ENCODE measurements around the gene RPL26. TPM values are rescaled to one million over a fixed set of nuclear protein-coding genes. Genes with fewer than 3 reads are reported as not detected.

The RPL26 gene
- total and polyA plus RNA-seq, 2 donors (not counting 1 experiment from before 2014, with no cell fraction given), result 2,684 to 4,449 TPM

DNA sequence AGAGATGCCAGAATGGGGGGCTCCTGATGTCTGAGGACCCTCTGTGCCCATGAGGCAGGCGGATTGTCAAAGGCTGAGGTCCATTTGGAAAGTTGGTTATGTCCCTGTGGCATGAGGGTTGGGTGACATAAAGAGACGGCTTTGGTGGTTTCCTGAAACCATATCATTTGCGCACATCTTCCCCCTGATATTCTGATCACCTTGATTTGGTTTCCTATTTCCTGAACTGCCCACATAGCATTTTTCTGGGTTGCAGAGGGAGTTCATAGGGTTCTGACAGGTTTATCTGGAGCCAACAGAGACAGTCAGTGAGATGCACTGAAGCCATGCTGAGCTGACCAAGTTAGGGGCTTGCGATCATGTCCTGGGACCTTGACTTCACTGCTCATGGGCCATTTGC, 30.3 kb upstream of the RPL26 start:
- POLR2A ChIA-PET, result no interaction called here
- no peak overlapping the region for H3K9ac ChIP-seq (ENCODE audit: low read length)
- intact Hi-C loops (cut with micrococcal nuclease), result no loop called here

GRCh38 chr17:8412089-8412488, 29.1 kb upstream of the RPL26 start:
- Histone ChIP-seq H3K36me3 (replicated peaks in 1 of 2; ENCODE audit: control extremely low read depth in 1 of 2, control insufficient read depth in 1 of 2, extremely low read depth in 1 of 2, insufficient read depth in 2 of 2, low read length in 1 of 2) (no peaks in the 10 kb centered on the region), H3K27me3 (replicated peaks in 1 of 4; ENCODE audit: control extremely low read depth in 1 of 4, control insufficient read depth in 3 of 4, insufficient read depth in 4 of 4, low read length in 3 of 4) (peaks cover 0 to 12% (median 4%) of the 10 kb centered on the region in 4 experiments), H3K4me3 (ENCODE audit: control extremely low read depth in 1 of 5, extremely low read depth in 1 of 5, insufficient read depth in 1 of 5, low read depth in 2 of 5, low read length in 4 of 5) (no peak overlapping the region), H3K4me2 (replicated peaks; ENCODE audit: low read depth, low read length, poor library complexity, severe bottlenecking) (no peak overlapping the region), H2AFZ (ENCODE audit: insufficient read depth, low read depth, low read length, poor library complexity, severe bottlenecking) (no peak overlapping the region), H3K9ac (ENCODE audit: low read length) (no peak overlapping the region), H3K27ac (ENCODE audit: low read length in 2 of 2) (no peak overlapping the region), H3K4me1 (ENCODE audit: control insufficient read depth in 2 of 2, insufficient read depth in 2 of 2, low read length in 2 of 2) (peaks cover 0 to 5% of the 10 kb centered on the region in 2 donors), H3K79me2 (ENCODE audit: control insufficient read depth, insufficient read depth, low read length) (no peaks in the 10 kb centered on the region), H3K9me3 (ENCODE audit: control extremely low read depth in 1 of 3, control insufficient read depth in 2 of 3, insufficient read depth in 1 of 3, low read length in 2 of 3) (peaks cover 0 to 2% (median 0%) of the 10 kb centered on the region in 3 donors), H4K20me1 (ENCODE audit: control insufficient read depth, insufficient read depth, low read length, poor library complexity, severe bottlenecking) (no peaks in the 10 kb centered on the region)
- ChIA-PET CTCF (interaction anchor here (0.6 to 6.0 kb wide), 8 partner anchors 8 to 371 kb away, joined by 3 to 81 read pairs (median 4); no protein-coding TSS in a partner anchor), POLR2A (no interaction called here)
- 91% methylated on average over 4 of the region's 5 CpGs for WGBS (ENCODE audit: insufficient coverage)
- intact Hi-C loops (cut with micrococcal nuclease), result no loop called here
- Mint-ChIP-seq H3K27me3 (peaks cover 30% of the 10 kb centered on the region), H3K9me3 (ENCODE audit: insufficient read depth) (no peaks in the 10 kb centered on the region), H3K27ac (no peak overlapping the region), H3K4me3 (no peak overlapping the region), H3K4me1 (peaks cover 4% of the 10 kb centered on the region)
- ATAC-seq (ENCODE audit: low read depth), result no peak
- DNase-seq, result no peak
- TF ChIP-seq, protein P1, sequence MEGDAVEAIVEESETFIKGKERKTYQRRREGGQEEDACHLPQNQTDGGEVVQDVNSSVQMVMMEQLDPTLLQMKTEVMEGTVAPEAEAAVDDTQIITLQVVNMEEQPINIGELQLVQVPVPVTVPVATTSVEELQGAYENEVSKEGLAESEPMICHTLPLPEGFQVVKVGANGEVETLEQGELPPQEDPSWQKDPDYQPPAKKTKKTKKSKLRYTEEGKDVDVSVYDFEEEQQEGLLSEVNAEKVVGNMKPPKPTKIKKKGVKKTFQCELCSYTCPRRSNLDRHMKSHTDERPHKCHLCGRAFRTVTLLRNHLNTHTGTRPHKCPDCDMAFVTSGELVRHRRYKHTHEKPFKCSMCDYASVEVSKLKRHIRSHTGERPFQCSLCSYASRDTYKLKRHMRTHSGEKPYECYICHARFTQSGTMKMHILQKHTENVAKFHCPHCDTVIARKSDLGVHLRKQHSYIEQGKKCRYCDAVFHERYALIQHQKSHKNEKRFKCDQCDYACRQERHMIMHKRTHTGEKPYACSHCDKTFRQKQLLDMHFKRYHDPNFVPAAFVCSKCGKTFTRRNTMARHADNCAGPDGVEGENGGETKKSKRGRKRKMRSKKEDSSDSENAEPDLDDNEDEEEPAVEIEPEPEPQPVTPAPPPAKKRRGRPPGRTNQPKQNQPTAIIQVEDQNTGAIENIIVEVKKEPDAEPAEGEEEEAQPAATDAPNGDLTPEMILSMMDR (IDR thresholded peaks at IDR 0.05), result no peak
- TF ChIP-seq EZH2 (IDR thresholded peaks at IDR 0.05; ENCODE audit: borderline replicate concordance, insufficient read depth, low read depth, low read length, poor library complexity, severe bottlenecking), result no peak

More for the DNA sequence above, 30.3 kb upstream of the RPL26 start:
- H3K4me1 ChIP-seq (ENCODE audit: control insufficient read depth in 2 of 2, insufficient read depth in 2 of 2, low read length in 2 of 2), result peaks cover 0 to 5% of the 10 kb centered on the region in 2 donors
- ATAC-seq (ENCODE audit: low read depth) (no peak), DNase-seq (no peak)
- Mint-ChIP-seq H3K4me1 (peaks cover 4% of the 10 kb centered on the region), H3K27ac (no peak overlapping the region), H3K9me3 (ENCODE audit: insufficient read depth) (no peaks in the 10 kb centered on the region), H3K27me3 (peaks cover 36% of the 10 kb centered on the region), H3K4me3 (no peak overlapping the region)
- H3K27ac ChIP-seq (ENCODE audit: low read length in 2 of 2), result no peak overlapping the region
- H3K9me3 ChIP-seq (ENCODE audit: control extremely low read depth in 1 of 3, control insufficient read depth in 2 of 3, insufficient read depth in 1 of 3, low read length in 2 of 3), result peaks cover 0 to 4% (median 0%) of the 10 kb centered on the region in 3 donors
- H3K79me2 ChIP-seq (ENCODE audit: control insufficient read depth, insufficient read depth, low read length), result no peaks in the 10 kb centered on the region
- WGBS (ENCODE audit: insufficient coverage), result 53% methylated on average over 2 of the region's 4 CpGs
- H4K20me1 ChIP-seq (ENCODE audit: control insufficient read depth, insufficient read depth, low read length, poor library complexity, severe bottlenecking), result no peaks in the 10 kb centered on the region
- H2AFZ ChIP-seq (ENCODE audit: insufficient read depth, low read depth, low read length, poor library complexity, severe bottlenecking), result no peak overlapping the region
- no peak for TF ChIP-seq EZH2 (IDR thresholded peaks at IDR 0.05; ENCODE audit: borderline replicate concordance, insufficient read depth, low read depth, low read length, poor library complexity, severe bottlenecking)
- TF ChIP-seq, protein P1 (IDR thresholded peaks at IDR 0.05), result no peak
- CTCF ChIA-PET, result no interaction called here
- peak overlapping the region in 1 of 5 experiments; percentile 70 for H3K4me3 ChIP-seq (ENCODE audit: control extremely low read depth in 1 of 5, extremely low read depth in 1 of 5, insufficient read depth in 1 of 5, low read depth in 2 of 5, low read length in 4 of 5)
- no peak overlapping the region for H3K4me2 ChIP-seq (replicated peaks; ENCODE audit: low read depth, low read length, poor library complexity, severe bottlenecking)
- H3K27me3 ChIP-seq (replicated peaks in 1 of 4; ENCODE audit: control extremely low read depth in 1 of 4, control insufficient read depth in 3 of 4, insufficient read depth in 4 of 4, low read length in 3 of 4), result peaks cover 0 to 19% (median 10%) of the 10 kb centered on the region in 4 experiments
- H3K36me3 ChIP-seq (replicated peaks in 1 of 2; ENCODE audit: control extremely low read depth in 1 of 2, control insufficient read depth in 1 of 2, extremely low read depth in 1 of 2, insufficient read depth in 2 of 2, low read length in 1 of 2), result no peaks in the 10 kb centered on the region
